CD4-positive, alpha-beta T cell (primary cell): ENCODE data around the gene WDR37. TPM values are rescaled to one million over a fixed set of nuclear protein-coding genes. Genes with fewer than 3 reads are reported as not detected.
A peak's percentile ranks its signal among the peaks of the same experiment; 100 is the strongest.

Source experiments
- ATAC-seq: fragments of 200-7000 bp; cut with Tn5 transposase; one replicate; pipeline ENCODE4 v1.10.0; 2022; ENCODE audit warnings: mild to moderate bottlenecking; ENCODE audit not compliant: poor library complexity
- CTCF ChIA-PET: fragments of 350-600 bp; sonication (Branson Sonifier 250); formaldehyde crosslinking; loops from one replicate; lab custom pipeline; 2021; ENCODE audit warnings: antibody characterized with exemption, inconsistent platforms; lab: Charles Lee
- POLR2A ChIA-PET: fragments of 350-600 bp; sonication (Branson Sonifier 250); formaldehyde crosslinking; loops from one replicate; lab custom pipeline; 2021; ENCODE audit warnings: antibody characterized with exemption, inconsistent platforms; lab: Charles Lee
- DNase-seq, 14 experiments: peaks; one replicate each; pipeline ENCODE4 v3.0.0-alpha.2; 2013 to 2020; ENCODE audit warnings: mixed read lengths in 2 of 14
- H3K27ac ChIP-seq, 2 donors: one replicate each; pipeline versions ENCODE4 v1.5.1 to v1.7.0; 2013; ENCODE audit warnings: low read length in 2 of 2, low read depth in 1 of 2, mild to moderate bottlenecking in 1 of 2
- H3K27me3 ChIP-seq, 2 experiments: 1 replicate in 1 of 2; 2 replicates in 1 of 2; pipeline versions ENCODE4 v1.6.1 to v1.7.0; 2013; ENCODE audit warnings: low read length in 2 of 2, control low read depth in 1 of 2, mild to moderate bottlenecking in 1 of 2, moderate library complexity in 1 of 2; ENCODE audit not compliant: insufficient read depth in 2 of 2, control insufficient read depth in 1 of 2
- H3K36me3 ChIP-seq: one replicate; pipeline ENCODE4 v1.6.1; 2013; ENCODE audit warnings: low read length, control low read depth; ENCODE audit not compliant: insufficient read depth
- H3K4me1 ChIP-seq: one replicate; pipeline ENCODE4 v1.6.1; 2013; ENCODE audit warnings: low read length, control low read depth; ENCODE audit not compliant: insufficient read depth
- H3K4me3 ChIP-seq: one replicate; pipeline ENCODE4 v1.5.1; 2013; ENCODE audit warnings: mild to moderate bottlenecking, low read length, moderate library complexity
- H3K9me3 ChIP-seq, 2 experiments: 1 replicate in 1 of 2; 2 replicates in 1 of 2; pipeline versions ENCODE4 v1.6.1 to v1.7.0; 2013; ENCODE audit warnings: low read length in 2 of 2, mild to moderate bottlenecking in 2 of 2, control low read depth in 1 of 2, moderate library complexity in 1 of 2; ENCODE audit not compliant: control insufficient read depth in 1 of 2, insufficient read depth in 1 of 2
- H3K27ac Mint-ChIP-seq: one replicate; pipeline ENCODE4 v1.8.0; 2020; ENCODE audit warnings: mixed read lengths
- H3K27me3 Mint-ChIP-seq: one replicate; pipeline ENCODE4 v1.8.0; 2021; ENCODE audit warnings: mixed read lengths
- H3K36me3 Mint-ChIP-seq: one replicate; pipeline ENCODE4 v1.8.0; 2021; ENCODE audit warnings: low read depth, mixed read lengths
- H3K4me1 Mint-ChIP-seq: one replicate; pipeline ENCODE4 v1.8.0; 2021; ENCODE audit warnings: low read depth, mixed read lengths
- H3K4me3 Mint-ChIP-seq: one replicate; pipeline ENCODE4 v1.8.0; 2020; ENCODE audit warnings: mild to moderate bottlenecking, mixed read lengths
- H3K9me3 Mint-ChIP-seq: one replicate; pipeline ENCODE4 v1.8.0; 2020; ENCODE audit warnings: mixed read lengths
- intact Hi-C, 2 experiments: fragments of 100-400 bp; cut with DNase I in 1 of 2; cut with micrococcal nuclease in 1 of 2; formaldehyde crosslinking; loops; one replicate each; pipeline versions ENCODE4 v1.15.1 to v1.9.0; 2023 to 2025; cut with DNase I, micrococcal nuclease
- total RNA-seq, 174 experiments: library from RNA in 2 of 174; stranded (reverse) in 2 of 174; gene quantifications; one replicate each; pipeline ENCODE4 v1.2.3 and lab custom pipeline; 2021 to 2026
- TF ChIP-seq, protein P1 (sequence below): fragments of 200-600 bp; IDR thresholded peaks from one replicate; pipeline ENCODE4 v1.8.0; 2022; ENCODE audit warnings: antibody characterized with exemption, mild to moderate bottlenecking

Gene WDR37
- total RNA-seq, 2 experiments from 2014 or later: 17.0 to 17.7 TPM

DNA sequence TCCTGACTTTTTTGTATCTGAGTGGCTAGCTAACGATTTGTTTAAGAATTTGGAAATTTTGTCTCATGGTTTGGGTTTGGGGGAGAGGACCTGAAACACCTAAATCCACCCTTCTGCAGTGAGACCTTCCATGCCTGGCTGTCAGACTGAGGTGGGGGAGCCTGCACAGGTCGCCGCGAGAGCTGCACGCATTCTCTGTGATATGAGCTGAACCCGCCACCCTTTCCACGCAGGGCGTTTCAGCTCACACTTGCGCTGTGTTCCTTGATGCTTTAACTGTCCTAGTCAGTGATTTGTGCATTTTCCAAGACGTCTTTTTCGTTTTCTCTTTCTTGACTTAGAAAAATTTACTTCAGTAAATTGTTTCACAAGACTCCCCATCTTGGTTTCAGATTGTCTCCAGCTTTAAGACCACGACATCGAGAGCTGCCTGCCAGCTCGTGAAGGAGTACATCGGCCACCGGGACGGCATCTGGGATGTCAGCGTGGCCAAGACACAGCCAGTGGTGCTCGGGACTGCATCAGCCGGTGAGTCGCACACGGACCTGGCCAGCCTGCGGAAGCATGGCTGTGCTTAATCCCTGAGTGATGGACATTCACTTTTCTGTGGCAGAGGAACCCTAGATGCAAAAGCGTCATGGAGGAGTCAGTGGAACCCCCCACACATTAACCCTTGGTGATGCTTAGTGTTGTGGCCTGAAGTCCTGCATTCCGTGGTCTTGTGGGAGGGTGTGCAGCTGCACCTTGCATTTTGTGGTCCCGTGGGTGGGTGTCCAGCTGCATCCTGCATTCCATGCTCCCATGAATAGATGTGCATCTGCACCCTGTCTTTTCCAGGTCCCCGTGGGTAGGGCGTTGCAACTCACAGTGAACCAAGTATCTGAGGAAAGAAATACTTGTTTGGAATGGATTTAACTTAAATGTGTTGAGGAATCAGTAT, 28.1 kb downstream of the WDR37 start:
- H3K4me3 Mint-ChIP-seq: no peak overlapping the region
- Histone ChIP-seq H3K27me3 (no peaks in the 10 kb centered on the region), H3K27ac (no peak overlapping the region), H3K4me1 (no peaks in the 10 kb centered on the region), H3K4me3 (no peak overlapping the region), H3K36me3 (peaks cover 85% of the 10 kb centered on the region), H3K9me3 (no peaks in the 10 kb centered on the region)
- H3K27ac Mint-ChIP-seq: peak overlapping the region; percentile 17
- H3K27me3 Mint-ChIP-seq: no peaks in the 10 kb centered on the region
- TF ChIP-seq, protein P1, sequence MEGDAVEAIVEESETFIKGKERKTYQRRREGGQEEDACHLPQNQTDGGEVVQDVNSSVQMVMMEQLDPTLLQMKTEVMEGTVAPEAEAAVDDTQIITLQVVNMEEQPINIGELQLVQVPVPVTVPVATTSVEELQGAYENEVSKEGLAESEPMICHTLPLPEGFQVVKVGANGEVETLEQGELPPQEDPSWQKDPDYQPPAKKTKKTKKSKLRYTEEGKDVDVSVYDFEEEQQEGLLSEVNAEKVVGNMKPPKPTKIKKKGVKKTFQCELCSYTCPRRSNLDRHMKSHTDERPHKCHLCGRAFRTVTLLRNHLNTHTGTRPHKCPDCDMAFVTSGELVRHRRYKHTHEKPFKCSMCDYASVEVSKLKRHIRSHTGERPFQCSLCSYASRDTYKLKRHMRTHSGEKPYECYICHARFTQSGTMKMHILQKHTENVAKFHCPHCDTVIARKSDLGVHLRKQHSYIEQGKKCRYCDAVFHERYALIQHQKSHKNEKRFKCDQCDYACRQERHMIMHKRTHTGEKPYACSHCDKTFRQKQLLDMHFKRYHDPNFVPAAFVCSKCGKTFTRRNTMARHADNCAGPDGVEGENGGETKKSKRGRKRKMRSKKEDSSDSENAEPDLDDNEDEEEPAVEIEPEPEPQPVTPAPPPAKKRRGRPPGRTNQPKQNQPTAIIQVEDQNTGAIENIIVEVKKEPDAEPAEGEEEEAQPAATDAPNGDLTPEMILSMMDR: no peak
- peaks cover 99% of the 10 kb centered on the region for H3K36me3 Mint-ChIP-seq
- ChIA-PET POLR2A (no interaction called here), CTCF (no interaction called here)
- intact Hi-C loops: no loop called here
- no peak for DNase-seq
- H3K9me3 Mint-ChIP-seq: no peaks in the 10 kb centered on the region
- peaks cover 22% of the 10 kb centered on the region for H3K4me1 Mint-ChIP-seq
- ATAC-seq: no peak

DNA sequence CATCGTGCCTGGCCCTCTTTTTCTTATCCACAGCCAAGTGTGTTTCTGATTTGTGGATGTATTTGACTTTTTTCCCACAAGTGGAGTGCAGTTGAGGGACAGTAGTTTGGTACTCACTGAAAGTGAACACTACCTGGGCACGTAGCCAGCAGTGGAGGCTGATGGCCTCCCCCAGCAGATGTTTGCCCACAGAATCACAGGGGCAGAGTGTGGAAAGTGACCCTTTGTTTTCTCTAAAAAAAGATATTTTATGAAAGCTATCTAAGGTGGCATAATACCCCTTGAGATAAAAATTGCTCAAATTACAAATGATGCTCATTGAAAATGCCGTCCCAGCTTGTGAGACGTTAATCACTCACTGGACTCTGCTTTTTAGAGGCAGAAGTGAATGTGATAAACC, 29.1 kb downstream of the WDR37 start:
- H3K36me3 Mint-ChIP-seq: peaks cover 97% of the 10 kb centered on the region
- CTCF ChIA-PET: no interaction called here
- intact Hi-C loops: no loop called here

DNA sequence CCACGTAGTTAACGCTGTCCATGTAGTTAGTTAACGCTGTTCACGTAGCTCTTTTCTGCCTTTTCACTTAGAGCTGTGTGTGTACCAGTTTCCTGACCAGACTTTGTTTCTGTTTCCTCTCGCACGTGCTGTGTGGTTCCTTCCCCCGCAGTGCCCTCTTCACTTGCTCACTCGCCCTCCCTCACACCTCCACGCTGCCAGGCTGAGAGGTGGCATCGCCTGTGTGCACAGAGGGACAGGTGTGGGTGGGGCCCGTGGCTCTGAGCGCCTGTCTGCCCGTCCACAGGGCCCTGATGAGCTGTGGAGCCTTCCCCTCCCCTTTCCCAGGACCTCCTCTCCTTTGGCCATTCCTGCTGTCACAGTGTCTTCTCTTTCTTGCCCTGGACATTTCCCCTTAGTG, 30.6 kb downstream of the WDR37 start:
- no peaks in the 10 kb centered on the region for H3K9me3 Mint-ChIP-seq
- TF ChIP-seq, protein P1: no peak
- no peaks in the 10 kb centered on the region for H3K27me3 Mint-ChIP-seq
- peaks cover 90% of the 10 kb centered on the region for H3K36me3 ChIP-seq
- no peak overlapping the region for H3K4me3 Mint-ChIP-seq
- H3K36me3 Mint-ChIP-seq: peaks cover 97% of the 10 kb centered on the region
- H3K4me1 Mint-ChIP-seq: peaks cover 22% of the 10 kb centered on the region
- peak overlapping the region; percentile 56 for H3K27ac Mint-ChIP-seq
- no peaks in the 10 kb centered on the region for H3K27me3 ChIP-seq
- H3K4me3 ChIP-seq: no peak overlapping the region
- no peaks in the 10 kb centered on the region for H3K4me1 ChIP-seq
- DNase-seq: no peak
- ChIA-PET POLR2A (interaction anchor here (0.8 kb wide), 1 partner anchor 13 kb away, joined by 3 read pairs; no protein-coding TSS in a partner anchor), CTCF (no interaction called here)
- ATAC-seq: no peak
- no peaks in the 10 kb centered on the region for H3K9me3 ChIP-seq
- H3K27ac ChIP-seq: no peak overlapping the region
- intact Hi-C loops: no loop called here

More for the DNA sequence above, 29.1 kb downstream of the WDR37 start:
- H3K4me1 ChIP-seq: no peaks in the 10 kb centered on the region
- no peak overlapping the region for H3K27ac ChIP-seq
- no peaks in the 10 kb centered on the region for H3K27me3 Mint-ChIP-seq
- H3K9me3 Mint-ChIP-seq: no peaks in the 10 kb centered on the region
- DNase-seq: no peak
- H3K27me3 ChIP-seq: no peaks in the 10 kb centered on the region
- H3K36me3 ChIP-seq: peaks cover 88% of the 10 kb centered on the region
- no peak overlapping the region for H3K27ac Mint-ChIP-seq
- POLR2A ChIA-PET: interaction anchor here (0.9 kb wide), 1 partner anchor 36 kb away, joined by 3 read pairs; the partner anchor contains the start of gene IDI1
- H3K4me3 ChIP-seq: no peak overlapping the region
- H3K4me1 Mint-ChIP-seq: peaks cover 22% of the 10 kb centered on the region
- H3K9me3 ChIP-seq: no peaks in the 10 kb centered on the region
- no peak for ATAC-seq
- H3K4me3 Mint-ChIP-seq: no peak overlapping the region
- TF ChIP-seq, protein P1: no peak
